Measurements from ENCODE around the gene RABL3.

GRCh38 chr3:120756061-120756460 is 13.7 kb upstream of the RABL3 start:
- TF ChIP-seq, protein P1, sequence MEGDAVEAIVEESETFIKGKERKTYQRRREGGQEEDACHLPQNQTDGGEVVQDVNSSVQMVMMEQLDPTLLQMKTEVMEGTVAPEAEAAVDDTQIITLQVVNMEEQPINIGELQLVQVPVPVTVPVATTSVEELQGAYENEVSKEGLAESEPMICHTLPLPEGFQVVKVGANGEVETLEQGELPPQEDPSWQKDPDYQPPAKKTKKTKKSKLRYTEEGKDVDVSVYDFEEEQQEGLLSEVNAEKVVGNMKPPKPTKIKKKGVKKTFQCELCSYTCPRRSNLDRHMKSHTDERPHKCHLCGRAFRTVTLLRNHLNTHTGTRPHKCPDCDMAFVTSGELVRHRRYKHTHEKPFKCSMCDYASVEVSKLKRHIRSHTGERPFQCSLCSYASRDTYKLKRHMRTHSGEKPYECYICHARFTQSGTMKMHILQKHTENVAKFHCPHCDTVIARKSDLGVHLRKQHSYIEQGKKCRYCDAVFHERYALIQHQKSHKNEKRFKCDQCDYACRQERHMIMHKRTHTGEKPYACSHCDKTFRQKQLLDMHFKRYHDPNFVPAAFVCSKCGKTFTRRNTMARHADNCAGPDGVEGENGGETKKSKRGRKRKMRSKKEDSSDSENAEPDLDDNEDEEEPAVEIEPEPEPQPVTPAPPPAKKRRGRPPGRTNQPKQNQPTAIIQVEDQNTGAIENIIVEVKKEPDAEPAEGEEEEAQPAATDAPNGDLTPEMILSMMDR (conservative IDR thresholded peaks at IDR 0.05; ENCODE audit: low read depth, low read length) = no peak
- TF ChIP-seq EZH2 (IDR thresholded peaks at IDR 0.05; ENCODE audit: borderline replicate concordance, low read depth, low read length, poor library complexity, severe bottlenecking) = no peak
